GM19240 (cell line): Measurements from ENCODE around the gene TRAF4.
"Not testable (repeated sequence)": the region's sequence is repeated elsewhere in the genome, so short reads cannot be mapped to it uniquely, and the experiment has no call there.

ENCODE experiments used
- DNase-seq: peaks from one replicate; pipeline ENCODE4 v3.0.0; 2011; ENCODE audit warnings: low spot score; ENCODE audit not compliant: insufficient read length

Gene TRAF4

GRCh38 chr17:28715217-28715616 lies 28.6 kb upstream of the TRAF4 start:
- no peak for DNase-seq

GRCh38 chr17:28716740-28717577 lies 26.9 kb upstream of the TRAF4 start:
- no peak for DNase-seq

- no peak for DNase-seq
Observed at GRCh38 chr17:28717578-28718332, 26.1 kb upstream of the TRAF4 start, which contains the start of gene RAB34. Gene RAB34, minus strand, starts transcription at chr17:28717868. Its CDS starts 602 bp downstream, at chr17:28717266.

- no peak for DNase-seq
Observed at GRCh38 chr17:28718333-28719020, 25.3 kb upstream of the TRAF4 start.

- DNase-seq = no peak
Observed at GRCh38 chr17:28719021-28719433, 24.8 kb upstream of the TRAF4 start.

- DNase-seq = no peak
Observed at GRCh38 chr17:28720247-28720996, 23.4 kb upstream of the TRAF4 start.

DNA sequence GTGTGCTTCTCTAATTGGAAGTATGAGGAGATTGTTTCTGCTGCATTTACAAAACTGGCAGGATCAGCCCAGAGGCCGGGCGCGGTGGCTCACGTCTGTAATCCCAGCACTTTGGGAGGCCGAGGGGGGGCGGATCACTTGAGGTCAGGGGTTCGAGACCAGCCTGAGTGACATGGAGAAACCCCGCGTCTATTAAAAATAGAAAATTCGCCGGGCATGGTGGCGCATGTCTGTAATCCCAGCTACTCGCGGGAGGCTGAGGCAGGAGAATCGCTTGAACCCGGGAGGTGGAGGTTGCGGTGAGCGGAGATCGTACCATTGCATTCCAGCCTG lies 22.8 kb upstream of the TRAF4 start:
- DNase-seq = not testable (repeated sequence)

- DNase-seq = no peak
Observed at GRCh38 chr17:28722417-28723158, 21.2 kb upstream of the TRAF4 start.

DNA sequence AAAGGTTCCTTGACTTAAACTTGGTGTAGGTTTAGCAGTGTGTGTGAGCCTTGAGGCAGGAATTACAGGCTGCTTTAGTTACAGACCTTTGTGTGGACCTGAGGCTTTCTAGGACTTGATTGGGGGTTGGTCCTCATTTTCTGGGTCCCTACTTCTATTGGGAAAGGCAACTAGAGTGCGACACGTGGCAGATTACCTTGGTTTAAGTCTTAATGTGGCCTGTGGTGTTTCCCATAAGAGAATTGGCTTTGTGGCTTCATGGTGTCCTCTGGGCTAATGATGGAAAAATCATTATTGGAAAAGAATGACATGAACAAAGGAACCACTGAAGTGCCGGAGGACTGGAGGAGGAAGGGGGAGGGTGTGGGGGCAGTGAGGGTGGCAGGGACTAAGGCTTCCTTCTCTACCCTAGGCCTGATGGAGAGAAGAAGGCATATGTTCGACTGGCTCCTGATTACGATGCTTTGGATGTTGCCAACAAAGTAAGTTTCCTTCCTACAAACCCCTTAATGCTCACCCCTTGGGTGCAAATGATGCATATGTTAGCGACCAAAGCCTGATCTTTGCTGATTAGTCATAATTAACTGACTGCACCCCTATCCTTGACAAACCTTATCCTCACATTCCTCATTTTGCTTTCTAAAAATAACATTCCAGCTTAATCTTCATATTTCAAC lies 20.5 kb upstream of the TRAF4 start:
- no peak for DNase-seq

GRCh38 chr17:28723836-28724499 lies 19.8 kb upstream of the TRAF4 start:
- DNase-seq = not testable (repeated sequence)

GRCh38 chr17:28724500-28725165 lies 19.2 kb upstream of the TRAF4 start:
- DNase-seq = no peak

GRCh38 chr17:28725166-28725659 lies 18.6 kb upstream of the TRAF4 start:
- no peak for DNase-seq

- DNase-seq = no peak
Observed at GRCh38 chr17:28725660-28726225, 18.1 kb upstream of the TRAF4 start.

GRCh38 chr17:28726226-28726626 lies 17.6 kb upstream of the TRAF4 start, which contains the start of gene TLCD1:
Gene TLCD1, minus strand, starts transcription at chr17:28726233. Its CDS starts 136 bp downstream, at chr17:28726097.
- no peak for DNase-seq

GRCh38 chr17:28726627-28727491 lies 17.0 kb upstream of the TRAF4 start:
- peak; percentile 76 for DNase-seq

- peak; percentile 53 for DNase-seq
Observed at GRCh38 chr17:28728364-28729200, 15.2 kb upstream of the TRAF4 start, which contains the start of gene NEK8. Gene NEK8, plus strand, starts transcription at chr17:28728788. Its CDS starts 26 bp downstream, at chr17:28728814.
